SK-N-SH treated with all-trans-retinoic acid at 6 μM for 48 hours (cell line): ENCODE results near the gene C19orf53.

Source experiments
- ATAC-seq: fragments of 200-7000 bp; cut with Tn5 transposase; 3 replicates; pipeline ENCODE4 v1.9.1; 2020; ENCODE audit warnings: mild to moderate bottlenecking, moderate library complexity
- BACH2 ChIP-seq: fragments of 250-450 bp; sonication (Bioruptor Pico); IDR thresholded peaks from 2 replicates; pipeline ENCODE4 v1.9.0; 2021; ENCODE audit warnings: mild to moderate bottlenecking, borderline replicate concordance
- CREB5 ChIP-seq: fragments of 250-450 bp; sonication (Bioruptor Pico); IDR thresholded peaks from 2 replicates; pipeline ENCODE4 v1.5.1; 2020; ENCODE audit warnings: low read depth, mild to moderate bottlenecking, moderate library complexity
- CSDC2 ChIP-seq: fragments of 250-450 bp; sonication (Bioruptor Pico); IDR thresholded peaks from 2 replicates; pipeline ENCODE4 v1.5.0; 2020; ENCODE audit warnings: mild to moderate bottlenecking, moderate library complexity
- ESRRG ChIP-seq: fragments of 250-450 bp; sonication (Bioruptor Pico); IDR thresholded peaks from 2 replicates; pipeline ENCODE4 v1.6.1; 2021; ENCODE audit warnings: mild to moderate bottlenecking
- GLIS3 ChIP-seq: fragments of 250-450 bp; sonication (Bioruptor Pico); IDR thresholded peaks from 2 replicates; pipeline ENCODE4 v1.5.0; 2020; ENCODE audit warnings: mild to moderate bottlenecking, moderate library complexity
- ISL1 ChIP-seq: fragments of 250-450 bp; sonication (Bioruptor Pico); IDR thresholded peaks from 2 replicates; pipeline ENCODE4 v2.1.2; 2022; ENCODE audit warnings: mild to moderate bottlenecking, moderate library complexity
- OSR1 ChIP-seq: fragments of 250-450 bp; sonication (Bioruptor Pico); IDR thresholded peaks from 2 replicates; pipeline ENCODE4 v1.8.0; 2022; ENCODE audit warnings: moderate library complexity, mild to moderate bottlenecking, inconsistent platforms
- PATZ1 ChIP-seq: fragments of 250-450 bp; sonication (Bioruptor Pico); IDR thresholded peaks from 2 replicates; pipeline ENCODE4 v1.8.0; 2020; ENCODE audit warnings: mild to moderate bottlenecking, moderate library complexity, borderline replicate concordance
- POU6F1 ChIP-seq: fragments of 250-450 bp; sonication (Bioruptor Pico); IDR thresholded peaks from 2 replicates; pipeline ENCODE4 v1.8.0; 2021; ENCODE audit warnings: low read depth, mild to moderate bottlenecking, moderate library complexity, borderline replicate concordance
- PPARA ChIP-seq: fragments of 250-450 bp; sonication (Bioruptor Pico); IDR thresholded peaks from 2 replicates; pipeline ENCODE4 v1.5.0; 2020; ENCODE audit warnings: mild to moderate bottlenecking, borderline replicate concordance
- RARB ChIP-seq: fragments of 250-450 bp; sonication (Bioruptor Pico); IDR thresholded peaks from 2 replicates; pipeline ENCODE4 v1.8.0; 2021; ENCODE audit warnings: mild to moderate bottlenecking, moderate library complexity
- SNAI2 ChIP-seq: fragments of 250-450 bp; sonication (Bioruptor Pico); IDR thresholded peaks from 2 replicates; pipeline ENCODE4 v1.5.0; 2020; ENCODE audit warnings: mild to moderate bottlenecking, moderate library complexity
- TCF4 ChIP-seq: fragments of 250-450 bp; sonication (Bioruptor Pico); IDR thresholded peaks from 2 replicates; pipeline ENCODE4 v1.8.0; 2021; ENCODE audit warnings: mild to moderate bottlenecking, moderate library complexity, borderline replicate concordance
- TOX ChIP-seq: fragments of 250-450 bp; sonication (Bioruptor Pico); IDR thresholded peaks from 2 replicates; pipeline ENCODE4 v1.8.0; 2021; ENCODE audit warnings: mild to moderate bottlenecking, moderate library complexity, borderline replicate concordance
- ZC3H10 ChIP-seq: fragments of 250-450 bp; sonication (Bioruptor Pico); IDR thresholded peaks from 2 replicates; pipeline ENCODE4 v1.5.1; 2021; ENCODE audit warnings: mild to moderate bottlenecking, moderate library complexity
- ZFP3 ChIP-seq: fragments of 250-450 bp; sonication (Bioruptor Pico); IDR thresholded peaks from 2 replicates; pipeline ENCODE4 v1.5.0; 2020; ENCODE audit warnings: mild to moderate bottlenecking, moderate library complexity
- ZFP30 ChIP-seq: fragments of 450-650 bp; formaldehyde crosslinking; IDR thresholded peaks from 2 replicates; pipeline ENCODE4 v1.5.0; 2022; ENCODE audit warnings: mild to moderate bottlenecking, moderate library complexity
- ZNF565 ChIP-seq: fragments of 450-650 bp; formaldehyde crosslinking; conservative IDR thresholded peaks from 2 replicates; pipeline ENCODE4 v1.5.0; 2020; ENCODE audit warnings: low read depth, mild to moderate bottlenecking, moderate library complexity
- ZNF70 ChIP-seq: fragments of 450-650 bp; formaldehyde crosslinking; IDR thresholded peaks from 2 replicates; pipeline ENCODE4 v1.5.0; 2020; ENCODE audit warnings: mild to moderate bottlenecking, moderate library complexity
- ZNF8 ChIP-seq: fragments of 450-650 bp; formaldehyde crosslinking; IDR thresholded peaks from 2 replicates; pipeline ENCODE4 v1.5.0; 2020; ENCODE audit warnings: mild to moderate bottlenecking, moderate library complexity
- TF ChIP-seq, protein P1 (sequence below): fragments of 250-450 bp; sonication (Bioruptor Pico); IDR thresholded peaks from 2 replicates; pipeline ENCODE4 v1.5.1; 2021; ENCODE audit warnings: mild to moderate bottlenecking, moderate library complexity
- TF ChIP-seq, protein P2 (sequence below): fragments of 250-450 bp; sonication (Bioruptor Pico); IDR thresholded peaks from 2 replicates; pipeline ENCODE4 v1.5.0; 2020; ENCODE audit warnings: mild to moderate bottlenecking, moderate library complexity

Gene C19orf53

DNA sequence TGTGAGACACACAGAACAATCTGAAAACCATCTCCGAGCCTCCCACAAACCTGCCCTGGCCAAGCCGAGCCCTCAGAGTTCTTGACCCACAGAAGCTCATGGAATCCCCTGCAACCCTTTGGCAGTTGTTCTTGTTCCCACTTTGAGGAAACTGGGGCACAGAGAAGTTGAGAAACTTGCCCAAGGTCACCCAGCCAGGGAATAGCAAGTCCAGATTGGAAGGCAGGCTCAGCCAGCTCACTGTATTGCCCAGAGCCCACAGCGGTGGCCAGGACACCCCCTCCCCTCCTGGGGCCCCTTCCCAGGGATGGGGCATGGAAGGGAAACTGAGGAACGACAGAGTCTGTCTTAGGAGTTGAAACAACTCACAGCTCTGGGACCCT is 22.8 kb downstream of the C19orf53 start:
- no peak for TF ChIP-seq BACH2 (CRISPR knock-in tag)
- TF ChIP-seq RARB = no peak
- no peak for TF ChIP-seq TOX (CRISPR knock-in tag)
- no peak for TF ChIP-seq SNAI2 (CRISPR knock-in tag)
- no peak for TF ChIP-seq ESRRG (CRISPR knock-in tag)
- no peak for TF ChIP-seq CREB5 (CRISPR knock-in tag)
- TF ChIP-seq, protein P1, sequence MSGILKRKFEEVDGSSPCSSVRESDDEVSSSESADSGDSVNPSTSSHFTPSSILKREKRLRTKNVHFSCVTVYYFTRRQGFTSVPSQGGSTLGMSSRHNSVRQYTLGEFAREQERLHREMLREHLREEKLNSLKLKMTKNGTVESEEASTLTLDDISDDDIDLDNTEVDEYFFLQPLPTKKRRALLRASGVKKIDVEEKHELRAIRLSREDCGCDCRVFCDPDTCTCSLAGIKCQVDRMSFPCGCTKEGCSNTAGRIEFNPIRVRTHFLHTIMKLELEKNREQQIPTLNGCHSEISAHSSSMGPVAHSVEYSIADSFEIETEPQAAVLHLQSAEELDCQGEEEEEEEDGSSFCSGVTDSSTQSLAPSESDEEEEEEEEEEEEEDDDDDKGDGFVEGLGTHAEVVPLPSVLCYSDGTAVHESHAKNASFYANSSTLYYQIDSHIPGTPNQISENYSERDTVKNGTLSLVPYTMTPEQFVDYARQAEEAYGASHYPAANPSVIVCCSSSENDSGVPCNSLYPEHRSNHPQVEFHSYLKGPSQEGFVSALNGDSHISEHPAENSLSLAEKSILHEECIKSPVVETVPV (CRISPR knock-in tag) = no peak
- TF ChIP-seq GLIS3 (CRISPR knock-in tag) = no peak
- TF ChIP-seq ISL1 (CRISPR knock-in tag) = no peak
- TF ChIP-seq PPARA (CRISPR knock-in tag) = no peak
- TF ChIP-seq PATZ1 (CRISPR knock-in tag) = no peak
- no peak for TF ChIP-seq OSR1
- no peak for TF ChIP-seq POU6F1 (CRISPR knock-in tag)
- no peak for TF ChIP-seq ZFP30 (CRISPR knock-in tag)
- no peak for TF ChIP-seq ZNF70
- no peak for TF ChIP-seq ZC3H10 (CRISPR knock-in tag)
- no peak for TF ChIP-seq ZNF8 (CRISPR knock-in tag)
- TF ChIP-seq TCF4 = no peak
- TF ChIP-seq, all 23 proteins: peak for 0
- ATAC-seq = no peak

DNA sequence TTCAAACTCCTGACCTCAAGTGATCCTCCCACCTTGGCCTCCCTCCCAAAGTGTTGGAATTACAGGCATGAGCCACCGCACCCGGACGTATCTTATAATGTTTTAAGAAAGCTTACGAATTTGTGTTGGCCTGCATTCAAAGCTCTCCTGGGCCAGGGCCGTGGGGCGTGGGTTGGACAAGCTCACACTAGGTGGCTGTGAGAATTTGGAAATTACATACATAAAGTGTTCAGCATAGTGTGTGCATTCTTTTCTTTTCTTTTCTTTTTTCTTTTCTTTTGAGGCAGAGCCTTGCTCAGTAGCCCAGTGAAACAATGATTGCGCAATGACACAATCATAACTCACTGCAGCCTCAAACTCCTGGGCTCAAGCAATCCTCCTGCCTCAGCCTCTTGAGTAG is 23.6 kb downstream of the C19orf53 start:
- TF ChIP-seq TCF4 = no peak
- TF ChIP-seq TOX (CRISPR knock-in tag) = no peak
- TF ChIP-seq ZNF70 = no peak
- TF ChIP-seq, protein P2, sequence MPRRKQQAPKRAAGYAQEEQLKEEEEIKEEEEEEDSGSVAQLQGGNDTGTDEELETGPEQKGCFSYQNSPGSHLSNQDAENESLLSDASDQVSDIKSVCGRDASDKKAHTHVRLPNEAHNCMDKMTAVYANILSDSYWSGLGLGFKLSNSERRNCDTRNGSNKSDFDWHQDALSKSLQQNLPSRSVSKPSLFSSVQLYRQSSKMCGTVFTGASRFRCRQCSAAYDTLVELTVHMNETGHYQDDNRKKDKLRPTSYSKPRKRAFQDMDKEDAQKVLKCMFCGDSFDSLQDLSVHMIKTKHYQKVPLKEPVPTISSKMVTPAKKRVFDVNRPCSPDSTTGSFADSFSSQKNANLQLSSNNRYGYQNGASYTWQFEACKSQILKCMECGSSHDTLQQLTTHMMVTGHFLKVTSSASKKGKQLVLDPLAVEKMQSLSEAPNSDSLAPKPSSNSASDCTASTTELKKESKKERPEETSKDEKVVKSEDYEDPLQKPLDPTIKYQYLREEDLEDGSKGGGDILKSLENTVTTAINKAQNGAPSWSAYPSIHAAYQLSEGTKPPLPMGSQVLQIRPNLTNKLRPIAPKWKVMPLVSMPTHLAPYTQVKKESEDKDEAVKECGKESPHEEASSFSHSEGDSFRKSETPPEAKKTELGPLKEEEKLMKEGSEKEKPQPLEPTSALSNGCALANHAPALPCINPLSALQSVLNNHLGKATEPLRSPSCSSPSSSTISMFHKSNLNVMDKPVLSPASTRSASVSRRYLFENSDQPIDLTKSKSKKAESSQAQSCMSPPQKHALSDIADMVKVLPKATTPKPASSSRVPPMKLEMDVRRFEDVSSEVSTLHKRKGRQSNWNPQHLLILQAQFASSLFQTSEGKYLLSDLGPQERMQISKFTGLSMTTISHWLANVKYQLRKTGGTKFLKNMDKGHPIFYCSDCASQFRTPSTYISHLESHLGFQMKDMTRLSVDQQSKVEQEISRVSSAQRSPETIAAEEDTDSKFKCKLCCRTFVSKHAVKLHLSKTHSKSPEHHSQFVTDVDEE = no peak
- no peak for TF ChIP-seq PATZ1 (CRISPR knock-in tag)
- TF ChIP-seq ISL1 (CRISPR knock-in tag) = no peak
- no peak for TF ChIP-seq ZC3H10 (CRISPR knock-in tag)
- TF ChIP-seq BACH2 (CRISPR knock-in tag) = no peak
- TF ChIP-seq PPARA (CRISPR knock-in tag) = no peak
- TF ChIP-seq ZFP30 (CRISPR knock-in tag) = no peak
- no peak for TF ChIP-seq ESRRG (CRISPR knock-in tag)
- no peak for TF ChIP-seq ZFP3 (CRISPR knock-in tag)
- no peak for TF ChIP-seq POU6F1 (CRISPR knock-in tag)
- no peak for TF ChIP-seq CSDC2
- no peak for TF ChIP-seq SNAI2 (CRISPR knock-in tag)
- no peak for TF ChIP-seq RARB
- TF ChIP-seq ZNF565 (CRISPR knock-in tag) = no peak
- no peak for TF ChIP-seq CREB5 (CRISPR knock-in tag)
- no peak for TF ChIP-seq GLIS3 (CRISPR knock-in tag)
- TF ChIP-seq, protein P1 (CRISPR knock-in tag) = no peak
- no peak for ATAC-seq
